Measurements from ENCODE around the gene RWDD3. TPM values are rescaled to one million over a fixed set of nuclear protein-coding genes. Genes with fewer than 3 reads are reported as not detected.

RWDD3 gene
- total and polyA plus RNA-seq, 2 experiments from 2014 or later: 23.0 to 28.5 TPM

DNA sequence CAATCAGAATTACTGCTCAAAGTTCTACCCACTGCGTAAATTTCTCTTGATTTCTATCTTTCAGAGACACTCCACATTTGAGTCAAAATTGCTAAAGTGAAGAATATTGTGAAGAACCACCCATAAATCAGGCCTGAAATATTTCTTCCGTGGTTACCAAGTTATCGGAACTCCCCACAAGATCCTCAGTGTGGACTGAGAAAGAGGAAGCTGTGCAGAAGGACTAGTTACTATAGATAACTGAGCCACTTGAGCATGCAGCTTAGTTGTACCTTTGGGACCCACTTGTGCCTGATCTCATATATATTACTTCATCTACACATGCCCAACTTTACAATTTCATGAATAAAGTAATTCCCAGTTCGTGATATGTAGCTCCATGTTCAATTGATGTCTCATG is 18.4 kb downstream of the RWDD3 start:
- TF ChIP-seq, protein P1, sequence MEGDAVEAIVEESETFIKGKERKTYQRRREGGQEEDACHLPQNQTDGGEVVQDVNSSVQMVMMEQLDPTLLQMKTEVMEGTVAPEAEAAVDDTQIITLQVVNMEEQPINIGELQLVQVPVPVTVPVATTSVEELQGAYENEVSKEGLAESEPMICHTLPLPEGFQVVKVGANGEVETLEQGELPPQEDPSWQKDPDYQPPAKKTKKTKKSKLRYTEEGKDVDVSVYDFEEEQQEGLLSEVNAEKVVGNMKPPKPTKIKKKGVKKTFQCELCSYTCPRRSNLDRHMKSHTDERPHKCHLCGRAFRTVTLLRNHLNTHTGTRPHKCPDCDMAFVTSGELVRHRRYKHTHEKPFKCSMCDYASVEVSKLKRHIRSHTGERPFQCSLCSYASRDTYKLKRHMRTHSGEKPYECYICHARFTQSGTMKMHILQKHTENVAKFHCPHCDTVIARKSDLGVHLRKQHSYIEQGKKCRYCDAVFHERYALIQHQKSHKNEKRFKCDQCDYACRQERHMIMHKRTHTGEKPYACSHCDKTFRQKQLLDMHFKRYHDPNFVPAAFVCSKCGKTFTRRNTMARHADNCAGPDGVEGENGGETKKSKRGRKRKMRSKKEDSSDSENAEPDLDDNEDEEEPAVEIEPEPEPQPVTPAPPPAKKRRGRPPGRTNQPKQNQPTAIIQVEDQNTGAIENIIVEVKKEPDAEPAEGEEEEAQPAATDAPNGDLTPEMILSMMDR (IDR thresholded peaks at IDR 0.05; ENCODE audit: poor library complexity): no peak
- TF ChIP-seq EZH2phosphoT487 (IDR thresholded peaks at IDR 0.05; ENCODE audit: low read depth, severe bottlenecking, unreplicated experiment) (no peak), EZH2 (IDR thresholded peaks at IDR 0.05; ENCODE audit: borderline replicate concordance) (no peak)

DNA sequence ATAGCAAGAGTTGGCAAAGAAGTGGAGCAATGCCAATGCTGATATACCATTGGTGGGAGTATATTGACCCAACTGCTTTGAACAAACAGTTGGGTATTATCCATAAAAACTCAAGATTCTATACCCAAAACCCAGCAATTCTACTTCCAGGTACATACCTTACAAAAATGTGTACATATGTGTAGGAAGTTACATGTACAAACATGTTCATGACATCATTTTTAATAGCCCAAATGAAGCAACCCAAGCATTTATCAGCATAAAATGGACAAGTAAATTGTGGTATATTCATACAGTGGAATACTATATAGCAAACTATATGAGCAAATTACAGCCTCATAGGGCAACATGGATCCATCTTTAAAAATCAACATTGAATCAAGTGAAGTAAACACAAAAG is 20.9 kb downstream of the RWDD3 start:
- Histone ChIP-seq H2AFZ (no peak overlapping the region), H3K4me1 (ENCODE audit: insufficient read depth) (no peaks in the 10 kb centered on the region), H3K9me3 (ENCODE audit: low read depth) (no peaks in the 10 kb centered on the region), H3K27ac (no peak overlapping the region), H3K4me3 (no peak overlapping the region), H3K36me3 (replicated peaks; ENCODE audit: insufficient read depth, low read depth) (no peaks in the 10 kb centered on the region), H3K9me2 (replicated peaks; ENCODE audit: insufficient read depth) (no peaks in the 10 kb centered on the region), H3K79me2 (no peaks in the 10 kb centered on the region), H3K4me2 (no peak overlapping the region), H4K20me1 (ENCODE audit: insufficient read depth, poor library complexity, severe bottlenecking) (no peaks in the 10 kb centered on the region), H3K27me3 (no peaks in the 10 kb centered on the region)
- TF ChIP-seq EZH2phosphoT487 (IDR thresholded peaks at IDR 0.05; ENCODE audit: low read depth, severe bottlenecking, unreplicated experiment): no peak
- TF ChIP-seq, protein P1 (IDR thresholded peaks at IDR 0.05; ENCODE audit: poor library complexity): no peak
- no peak for TF ChIP-seq EZH2 (IDR thresholded peaks at IDR 0.05; ENCODE audit: borderline replicate concordance)
- DNase-seq (ENCODE audit: low spot score): no peak

More for the DNA sequence above, 18.4 kb downstream of the RWDD3 start:
- no peak overlapping the region for H3K27ac ChIP-seq
- no peaks in the 10 kb centered on the region for H3K9me3 ChIP-seq (ENCODE audit: low read depth)
- WGBS (ENCODE audit: low lambda C conversion rate, missing lambda C conversion rate): 98% methylated on average over 4 of the region's 4 CpGs
- no peaks in the 10 kb centered on the region for H4K20me1 ChIP-seq (ENCODE audit: insufficient read depth, poor library complexity, severe bottlenecking)
- H3K27me3 ChIP-seq: no peaks in the 10 kb centered on the region
- H3K79me2 ChIP-seq: no peaks in the 10 kb centered on the region
- H3K4me1 ChIP-seq (ENCODE audit: insufficient read depth): no peaks in the 10 kb centered on the region
- no peak overlapping the region for H3K4me2 ChIP-seq
- no peak overlapping the region for H3K4me3 ChIP-seq
- no peaks in the 10 kb centered on the region for H3K36me3 ChIP-seq (replicated peaks; ENCODE audit: insufficient read depth, low read depth)
- H2AFZ ChIP-seq: no peak overlapping the region
- no peaks in the 10 kb centered on the region for H3K9me2 ChIP-seq (replicated peaks; ENCODE audit: insufficient read depth)
- DNase-seq (ENCODE audit: low spot score): no peak

DNA sequence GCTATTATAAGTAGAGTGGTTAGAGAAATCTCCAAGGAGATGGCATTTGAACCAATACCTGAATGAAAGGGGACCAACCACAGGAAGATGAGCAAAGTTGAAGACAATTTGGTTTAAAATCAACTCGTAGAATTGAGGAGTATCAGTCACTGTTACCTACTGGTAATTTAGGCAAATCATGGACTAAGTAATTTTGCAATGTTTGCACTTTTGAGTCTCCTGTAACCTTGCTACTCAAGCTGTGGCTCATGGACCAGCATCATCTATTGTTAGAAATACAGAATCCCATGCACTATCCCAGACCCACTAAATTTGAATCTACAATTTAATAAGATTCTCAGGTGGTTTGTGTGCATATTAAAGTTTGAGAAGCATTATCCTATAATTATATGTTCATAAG is 21.8 kb downstream of the RWDD3 start:
- TF ChIP-seq, protein P1 (IDR thresholded peaks at IDR 0.05; ENCODE audit: poor library complexity): no peak
- no peak for TF ChIP-seq EZH2phosphoT487 (IDR thresholded peaks at IDR 0.05; ENCODE audit: low read depth, severe bottlenecking, unreplicated experiment)
- TF ChIP-seq EZH2 (IDR thresholded peaks at IDR 0.05; ENCODE audit: borderline replicate concordance): no peak
- WGBS (ENCODE audit: low lambda C conversion rate, missing lambda C conversion rate): 85% methylated on average over 1 of the region's 1 CpG
- H3K9me3 ChIP-seq (ENCODE audit: low read depth): no peaks in the 10 kb centered on the region
- H2AFZ ChIP-seq: no peak overlapping the region
- H3K4me2 ChIP-seq: no peak overlapping the region
- H3K79me2 ChIP-seq: no peaks in the 10 kb centered on the region
- no peaks in the 10 kb centered on the region for H3K4me1 ChIP-seq (ENCODE audit: insufficient read depth)
- no peaks in the 10 kb centered on the region for H3K27me3 ChIP-seq
- no peak overlapping the region for H3K27ac ChIP-seq
- H3K36me3 ChIP-seq (replicated peaks; ENCODE audit: insufficient read depth, low read depth): no peaks in the 10 kb centered on the region
- DNase-seq (ENCODE audit: low spot score): no peak
- H4K20me1 ChIP-seq (ENCODE audit: insufficient read depth, poor library complexity, severe bottlenecking): no peaks in the 10 kb centered on the region
- no peak overlapping the region for H3K4me3 ChIP-seq
- no peaks in the 10 kb centered on the region for H3K9me2 ChIP-seq (replicated peaks; ENCODE audit: insufficient read depth)

DNA sequence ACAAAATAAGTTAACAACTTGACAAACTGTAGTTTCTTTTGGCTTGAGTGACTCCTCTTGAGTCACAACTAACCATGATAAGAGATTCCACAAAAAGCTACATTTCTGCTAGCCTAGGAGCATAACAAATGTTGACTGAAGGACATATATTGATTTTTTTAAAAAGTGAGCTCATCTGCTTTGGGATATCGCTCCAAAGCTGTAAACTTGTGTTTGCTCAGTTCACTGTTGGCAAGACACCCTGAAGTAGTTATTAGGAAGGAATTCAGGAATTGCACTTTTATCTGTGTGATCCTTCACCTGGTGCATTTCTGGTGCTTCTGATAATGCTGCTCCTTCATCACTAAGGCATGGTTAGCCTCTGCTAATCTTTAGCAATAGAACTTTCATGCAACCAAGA is 23.7 kb downstream of the RWDD3 start:
- H3K9me3 ChIP-seq (ENCODE audit: low read depth): no peaks in the 10 kb centered on the region
- no peak overlapping the region for H3K4me2 ChIP-seq
- DNase-seq (ENCODE audit: low spot score): peak; percentile 17
- H3K27me3 ChIP-seq: no peaks in the 10 kb centered on the region
- H3K79me2 ChIP-seq: no peaks in the 10 kb centered on the region
- WGBS (ENCODE audit: low lambda C conversion rate, missing lambda C conversion rate): 48% methylated on average over 1 of the region's 1 CpG
- TF ChIP-seq, protein P1 (IDR thresholded peaks at IDR 0.05; ENCODE audit: poor library complexity): no peak
- TF ChIP-seq EZH2phosphoT487 (IDR thresholded peaks at IDR 0.05; ENCODE audit: low read depth, severe bottlenecking, unreplicated experiment) (no peak), EZH2 (IDR thresholded peaks at IDR 0.05; ENCODE audit: borderline replicate concordance) (no peak)
- no peaks in the 10 kb centered on the region for H3K4me1 ChIP-seq (ENCODE audit: insufficient read depth)
- no peak overlapping the region for H2AFZ ChIP-seq
- H3K27ac ChIP-seq: peak overlapping the region; percentile 33
- no peaks in the 10 kb centered on the region for H4K20me1 ChIP-seq (ENCODE audit: insufficient read depth, poor library complexity, severe bottlenecking)
- no peaks in the 10 kb centered on the region for H3K9me2 ChIP-seq (replicated peaks; ENCODE audit: insufficient read depth)
- H3K36me3 ChIP-seq (replicated peaks; ENCODE audit: insufficient read depth, low read depth): no peaks in the 10 kb centered on the region
- H3K4me3 ChIP-seq: no peak overlapping the region
